Heart right ventricle (tissue), 16 donors: Measurements from ENCODE around the gene LAMC2. TPM values are rescaled to one million over a fixed set of nuclear protein-coding genes. Genes with fewer than 3 reads are reported as not detected.

Experiments
- ATAC-seq, 8 donors: fragments of 200-7000 bp; cut with Tn5 transposase; one replicate each; pipeline ENCODE4 v1.9.1; 2020; ENCODE audit warnings: mild to moderate bottlenecking in 8 of 8, moderate library complexity in 8 of 8, moderate number of reproducible peaks in 1 of 8
- DNase-seq, 2 donors: peaks; one replicate each; pipeline ENCODE4 v3.0.0-alpha.2; 2020
- H3K27ac ChIP-seq, 10 donors: fragments of 200-600 bp; sonication (generic) in 2 of 10; one replicate each; pipeline versions ENCODE4 v1.5.0 to v1.8.0; 2020 to 2022; ENCODE audit warnings: mild to moderate bottlenecking in 3 of 10
- H3K27me3 ChIP-seq, 7 donors: fragments of 200-600 bp; one replicate each; pipeline ENCODE4 v1.8.0; 2021 to 2022; ENCODE audit warnings: mild to moderate bottlenecking in 2 of 7
- H3K36me3 ChIP-seq, 9 donors: fragments of 200-600 bp; sonication (generic) in 1 of 9; one replicate each; pipeline versions ENCODE4 v1.5.0 to v1.8.0; 2020 to 2022; ENCODE audit warnings: mild to moderate bottlenecking in 2 of 9
- H3K4me1 ChIP-seq, 9 donors: fragments of 200-600 bp; sonication (generic) in 1 of 9; one replicate each; pipeline versions ENCODE4 v1.5.0 to v1.8.0; 2020 to 2022; ENCODE audit warnings: mild to moderate bottlenecking in 4 of 9
- H3K4me3 ChIP-seq, 10 donors: fragments of 200-600 bp; sonication (generic) in 2 of 10; one replicate each; pipeline versions ENCODE4 v1.5.0 to v1.8.0; 2020 to 2022; ENCODE audit warnings: mild to moderate bottlenecking in 7 of 10, moderate library complexity in 2 of 10
- H3K9me3 ChIP-seq, 11 donors: fragments of 200-600 bp in 10 of 11; sonication (generic) in 2 of 11; one replicate each; pipeline versions ENCODE4 v1.5.0 to v1.8.0; 2013 to 2022; ENCODE audit warnings: mild to moderate bottlenecking in 2 of 11, control low read depth in 1 of 11, moderate library complexity in 1 of 11
- WGBS, 2 donors: extraction: QIAGEN DNeasy Blood & Tissue Kit; methylation state at CpG; one replicate each; pipeline ENCODE4 v1.1.7; 2013; ENCODE audit warnings: inconsistent platforms in 1 of 2; 5-methylcytosine and 5-hydroxymethylcytosine counted together
- intact Hi-C, 10 donors: fragments of 100-400 bp; cut with DNase I; formaldehyde crosslinking; loops; one replicate each; pipeline versions ENCODE4 v1.11.1 to v1.14.2; 2022
- polyA plus RNA-seq, 2 donors: library from polyadenylated mRNA; stranded (reverse); fragments of 200-250 nt; gene quantifications; one replicate each; pipeline ENCODE4 v1.2.3, GENCODE V29; 2013
- total RNA-seq, 10 donors: library from RNA; stranded (reverse); fragmentation: NEBNext Ultra II Directional in 3 of 10; extraction: Animal tissue kit (Norgen Biotek cat#: 25700) in 3 of 10; gene quantifications; one replicate each; pipeline versions ENCODE4 v1.2.1 to v1.2.4, GENCODE V29; 2021 to 2023
- TF ChIP-seq, protein P1 (sequence below), 9 donors: fragments of 200-600 bp; sonication (generic) in 2 of 9; IDR thresholded peaks; one replicate each; pipeline versions ENCODE4 v1.5.0 to v1.8.0; 2021 to 2022; ENCODE audit warnings: antibody characterized with exemption in 9 of 9, mild to moderate bottlenecking in 5 of 9, moderate library complexity in 1 of 9
- donor health status: Arrhythmogenic right ventricular cardiomyopathy.
- donor health status: ischemic (EF 13 %, LVEDD 7.1; RV severe dilation, severe dysfunction).
- donor health status: healthy with polysubstance abuse.
- donor health status: DM: no; HTN: yes; CAD: no.
- donor health status: DM: no; HTN: no; CAD: no.
- donor health status: ischemic (EF 25% LVEDD 6.9; RV normal size, moderate dysfunction).
- donor health status: ischemic (EF 25% LVEDD 5.7; RV mildly dilated, moderate dysfunction).
- donor health status: healthy.
- donor health status: DM: yes; HTN: yes; CAD: no.
- donor health status: Ischemic cardiomyopathy.
- donor health status: ischemic (EF 35%, LVEDD 5.7; RV mildly dilated, moderate dysfunction).
- donor health status: nonischemic (EF 11% LVEDD 7.7; RV severe dilation, severe dysfunction).
- donor health status: DM: yes; HTN: yes; CAD: no.
- donor health status: PGD.
- donor health status: ischemic (EF 29% LVEDD 5.4; RV normal size, mild dysfunction).
- donor health status: nonischemic (EF 23%, LVEDD 6.1; RV moderate dilation, normal function).

Gene LAMC2
- total and polyA plus RNA-seq, 12 donors = 0.53 to 8.8 (median 1.6) TPM

DNA sequence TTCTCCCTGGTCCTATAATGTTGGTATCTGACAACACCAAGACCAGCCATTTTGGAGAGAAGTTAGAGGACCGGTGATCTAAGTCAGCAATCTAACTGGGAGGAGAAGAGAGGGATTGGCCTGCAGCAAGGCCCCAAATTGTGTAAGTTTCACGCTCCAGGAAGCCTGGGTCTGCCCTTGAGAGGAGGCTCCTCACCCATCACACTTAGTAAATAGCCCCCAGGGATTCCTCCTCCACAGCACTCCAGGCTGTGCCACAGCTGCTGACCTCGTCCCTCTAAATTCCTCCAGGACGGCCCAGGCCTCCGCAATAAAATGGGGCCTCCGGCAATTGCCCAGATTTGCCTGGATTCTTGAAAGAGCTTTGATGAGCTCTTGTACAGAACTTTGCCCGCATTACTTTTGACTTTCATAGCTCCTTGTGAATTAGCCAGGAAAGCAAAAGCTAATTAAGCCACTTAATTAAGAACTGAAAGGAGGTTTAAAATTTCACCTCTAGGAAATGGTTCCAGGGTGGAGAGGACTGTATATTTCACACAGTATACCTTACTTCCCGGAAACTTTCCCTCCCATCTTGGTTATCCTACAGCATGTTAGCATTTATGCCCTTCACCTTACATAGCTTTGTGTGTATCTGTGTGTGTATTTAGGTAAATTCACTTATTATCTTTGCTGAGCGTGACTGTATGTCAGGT, 90.5 kb downstream of the LAMC2 start:
- 87 to 90% methylated on average over 9 of the region's 9 CpGs for WGBS, 2 donors
- no peak overlapping the region for H3K27ac ChIP-seq
- H3K9me3 ChIP-seq = no peaks in the 10 kb centered on the region
- ATAC-seq = no peak
- H3K27me3 ChIP-seq = no peaks in the 10 kb centered on the region
- H3K4me3 ChIP-seq = no peak overlapping the region
- no peaks in the 10 kb centered on the region for H3K36me3 ChIP-seq
- TF ChIP-seq, protein P1, sequence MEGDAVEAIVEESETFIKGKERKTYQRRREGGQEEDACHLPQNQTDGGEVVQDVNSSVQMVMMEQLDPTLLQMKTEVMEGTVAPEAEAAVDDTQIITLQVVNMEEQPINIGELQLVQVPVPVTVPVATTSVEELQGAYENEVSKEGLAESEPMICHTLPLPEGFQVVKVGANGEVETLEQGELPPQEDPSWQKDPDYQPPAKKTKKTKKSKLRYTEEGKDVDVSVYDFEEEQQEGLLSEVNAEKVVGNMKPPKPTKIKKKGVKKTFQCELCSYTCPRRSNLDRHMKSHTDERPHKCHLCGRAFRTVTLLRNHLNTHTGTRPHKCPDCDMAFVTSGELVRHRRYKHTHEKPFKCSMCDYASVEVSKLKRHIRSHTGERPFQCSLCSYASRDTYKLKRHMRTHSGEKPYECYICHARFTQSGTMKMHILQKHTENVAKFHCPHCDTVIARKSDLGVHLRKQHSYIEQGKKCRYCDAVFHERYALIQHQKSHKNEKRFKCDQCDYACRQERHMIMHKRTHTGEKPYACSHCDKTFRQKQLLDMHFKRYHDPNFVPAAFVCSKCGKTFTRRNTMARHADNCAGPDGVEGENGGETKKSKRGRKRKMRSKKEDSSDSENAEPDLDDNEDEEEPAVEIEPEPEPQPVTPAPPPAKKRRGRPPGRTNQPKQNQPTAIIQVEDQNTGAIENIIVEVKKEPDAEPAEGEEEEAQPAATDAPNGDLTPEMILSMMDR (IDR thresholded peaks at IDR 0.05) = no peak
- intact Hi-C loops = loop anchor here in 1 of 10 donors (5.0 kb wide), 1 partner anchor 34 kb away; no protein-coding TSS in a partner anchor
- no peak for DNase-seq
- peaks cover 0 to 55% (median 21%) of the 10 kb centered on the region in 9 donors for H3K4me1 ChIP-seq

DNA sequence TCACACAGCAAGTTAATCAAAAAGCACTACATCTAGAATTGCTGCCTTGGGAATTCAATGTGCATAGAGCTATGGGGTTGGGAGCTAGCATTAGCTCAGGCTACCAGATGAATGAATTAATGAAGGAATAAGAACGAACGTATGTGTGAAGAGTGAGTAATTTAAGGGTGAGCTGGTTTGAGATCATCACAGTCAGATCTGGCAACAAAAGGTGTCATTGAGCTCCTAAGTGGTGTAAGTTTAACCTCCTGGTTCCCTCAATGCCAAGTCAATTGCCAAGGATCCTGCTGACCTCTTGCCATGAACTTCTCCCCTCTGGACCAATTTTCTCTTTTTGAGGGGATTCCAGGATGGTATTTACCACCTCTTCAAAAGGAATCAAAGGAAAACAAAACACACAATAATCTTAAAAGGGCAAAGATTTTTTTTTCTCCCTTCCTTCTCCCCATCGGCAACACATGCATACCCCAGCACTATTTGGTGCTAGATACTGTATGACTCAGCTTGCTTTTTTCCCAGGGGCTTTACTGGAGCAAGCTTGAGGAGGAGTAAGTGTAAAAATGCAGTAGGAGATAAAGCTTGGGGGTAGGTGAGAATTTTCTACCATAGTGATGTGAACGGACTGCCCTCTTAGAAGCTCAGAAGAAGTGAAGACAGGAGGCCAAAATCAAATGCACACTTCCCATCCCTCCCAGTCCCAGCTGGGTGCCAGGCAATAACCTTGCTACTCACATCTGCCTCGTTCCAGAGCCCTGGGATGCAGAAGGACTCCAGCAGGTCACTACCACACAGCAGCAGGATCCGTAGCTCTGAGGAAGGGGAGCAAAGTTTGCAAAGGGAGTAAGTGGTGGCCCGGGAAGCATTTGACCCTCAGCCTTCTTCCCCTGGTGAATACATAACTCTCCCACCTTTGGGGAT, 92.0 kb downstream of the LAMC2 start:
- H3K27ac ChIP-seq = peak overlapping the region in 6 of 10 donors; percentile 11 to 92 (median 56)
- H3K36me3 ChIP-seq = no peaks in the 10 kb centered on the region
- no peaks in the 10 kb centered on the region for H3K27me3 ChIP-seq
- H3K4me3 ChIP-seq = no peak overlapping the region
- TF ChIP-seq, protein P1 (IDR thresholded peaks at IDR 0.05) = no peak
- peaks cover 12 to 60% (median 36%) of the 10 kb centered on the region in 9 donors for H3K4me1 ChIP-seq
- H3K9me3 ChIP-seq = no peaks in the 10 kb centered on the region
- ATAC-seq (no peak), DNase-seq (no peak)
- 58 to 66% methylated on average over 7 of the region's 7 CpGs for WGBS, 2 donors
- intact Hi-C loops = loop anchor here in 1 of 10 donors (5.0 kb wide), 1 partner anchor 36 kb away; no protein-coding TSS in a partner anchor

DNA sequence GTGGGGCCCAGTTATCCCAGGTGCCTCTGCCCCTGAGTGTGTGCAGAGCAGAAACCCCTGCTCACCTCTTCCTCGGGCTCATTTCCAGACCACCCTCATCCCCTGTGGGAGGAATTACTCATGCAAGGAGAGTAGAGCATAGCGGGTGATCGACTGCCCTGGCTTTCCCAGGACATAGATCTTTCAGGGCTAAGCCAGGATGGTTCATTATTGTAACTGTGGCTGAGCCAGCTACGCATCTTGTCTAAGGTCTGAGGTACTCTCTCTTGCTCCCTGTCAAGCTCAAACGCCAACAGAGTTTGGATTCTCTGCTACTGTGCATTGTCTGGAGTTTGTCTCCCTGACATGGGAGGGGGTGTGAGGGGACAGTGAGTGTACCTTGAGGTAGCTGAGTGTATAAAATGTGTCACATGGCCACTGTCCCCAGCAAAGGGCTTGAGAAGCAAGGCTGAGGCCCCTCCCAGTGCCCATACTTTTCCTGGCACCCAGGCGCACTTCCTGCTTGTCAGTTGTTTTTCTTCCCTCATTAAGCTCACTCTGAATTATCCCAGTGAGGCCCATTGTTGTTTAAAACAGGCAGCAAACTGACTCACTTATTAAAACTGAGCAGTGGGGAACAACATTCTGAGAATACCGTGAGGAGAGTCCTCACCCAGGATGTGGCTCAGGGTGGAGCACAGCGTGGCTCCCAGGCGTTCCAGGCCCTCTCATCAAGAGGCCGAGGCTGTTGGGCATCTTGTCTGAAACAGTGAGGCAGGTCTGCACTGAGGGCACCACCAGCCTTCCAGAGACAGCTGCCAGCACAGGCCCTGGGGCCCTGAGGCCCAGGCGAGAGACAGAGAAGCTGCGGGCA, 92.9 kb downstream of the LAMC2 start:
- H3K27me3 ChIP-seq = no peaks in the 10 kb centered on the region
- peak overlapping the region in 8 of 10 donors; percentile 11 to 92 (median 52) for H3K27ac ChIP-seq
- DNase-seq (no peak), ATAC-seq (no peak)
- TF ChIP-seq, protein P1 (IDR thresholded peaks at IDR 0.05) = no peak
- no peaks in the 10 kb centered on the region for H3K36me3 ChIP-seq
- 67 to 74% methylated on average over 12 of the region's 12 CpGs for WGBS, 2 donors
- no peak overlapping the region for H3K4me3 ChIP-seq
- peaks cover 14 to 62% (median 45%) of the 10 kb centered on the region in 9 donors for H3K4me1 ChIP-seq
- intact Hi-C loops = loop anchor here in 1 of 10 donors (5.0 kb wide), 1 partner anchor 37 kb away; no protein-coding TSS in a partner anchor
- no peaks in the 10 kb centered on the region for H3K9me3 ChIP-seq
